GM21529 (cell line): ENCODE measurements around the gene INO80.
A peak's percentile ranks its signal among the peaks of the same experiment; 100 is the strongest.

ENCODE experiments used
- ATAC-seq: cut with Tn5 transposase; IDR thresholded peaks from one replicate; pipeline ENCODE4 v1.9.1; 2021; ENCODE audit not compliant: unreplicated experiment

INO80 gene

DNA sequence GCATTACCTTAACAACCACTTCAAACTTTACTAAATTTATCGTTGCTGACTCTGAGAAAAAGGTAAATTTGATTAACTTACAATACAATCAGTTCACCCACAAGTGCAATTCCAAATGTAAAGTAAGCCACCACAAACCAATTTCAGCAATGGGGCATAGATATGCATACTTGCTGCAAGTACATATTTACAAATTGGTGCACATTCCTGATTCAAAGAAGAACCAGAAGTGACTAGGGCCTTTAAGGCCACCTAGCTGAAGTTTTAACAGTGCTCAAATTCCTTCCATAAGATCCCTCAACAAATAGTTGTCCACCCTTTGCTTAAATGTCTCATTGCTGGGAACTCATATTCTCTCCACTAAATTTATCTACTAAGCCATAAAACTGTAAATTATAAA is 67.2 kb downstream of the INO80 start:
- ATAC-seq = no peak

GRCh38 chr15:41048397-41048796 is 67.7 kb downstream of the INO80 start:
- ATAC-seq = no peak

- no peak for ATAC-seq
Observed at GRCh38 chr15:41047474-41047873, 68.6 kb downstream of the INO80 start.

- ATAC-seq = no peak
Observed at GRCh38 chr15:41043276-41043951, 72.7 kb downstream of the INO80 start.

DNA sequence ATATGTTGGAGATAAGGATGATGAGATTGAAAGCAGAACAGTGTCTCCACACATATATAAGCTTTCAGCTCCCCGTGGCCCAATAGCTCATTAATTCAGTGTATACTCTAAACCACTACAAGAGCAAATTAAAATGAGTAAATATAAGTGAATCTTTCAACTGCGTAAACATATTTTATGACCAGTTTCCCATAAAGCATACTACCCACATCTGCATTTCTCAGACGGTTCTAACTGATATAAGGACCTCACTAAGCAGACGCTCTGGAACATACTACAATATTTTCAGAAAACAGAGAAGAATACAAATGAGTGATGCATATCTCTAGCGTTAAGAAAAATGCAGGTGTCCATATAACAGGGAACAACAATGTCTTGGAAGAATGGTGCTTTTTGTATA is 73.2 kb downstream of the INO80 start:
- ATAC-seq = no peak

DNA sequence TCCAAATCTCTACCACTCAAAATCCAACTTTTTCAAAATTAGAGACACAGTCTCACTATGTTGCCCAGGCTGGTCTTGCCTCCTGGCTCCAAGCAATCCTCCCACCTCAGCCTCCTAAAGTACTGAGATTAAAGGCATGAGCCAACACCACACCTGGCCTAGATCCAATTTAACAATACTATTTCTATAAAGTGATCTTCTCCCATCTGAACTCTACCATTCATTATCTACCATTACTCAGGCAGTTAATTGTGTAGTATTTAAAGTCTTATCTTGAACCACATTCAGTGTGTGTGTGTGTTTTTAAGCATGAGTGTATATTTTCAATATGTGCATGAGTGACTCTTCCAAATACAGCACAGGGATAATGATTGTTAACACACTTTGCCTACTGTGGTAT is 77.0 kb downstream of the INO80 start:
- no peak for ATAC-seq

DNA sequence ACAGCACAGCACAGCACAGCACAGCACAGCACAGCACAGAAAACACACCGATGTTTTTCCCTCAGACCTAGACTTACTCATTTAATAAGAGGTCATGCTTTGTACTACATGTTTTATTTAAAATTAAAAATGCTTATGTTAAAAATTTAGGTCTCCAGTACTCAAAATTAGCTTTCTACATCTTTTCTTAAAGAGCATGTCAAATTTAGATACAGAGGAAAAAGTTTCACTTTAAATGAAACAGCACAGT is 84.1 kb downstream of the INO80 start:
- ATAC-seq = no peak

DNA sequence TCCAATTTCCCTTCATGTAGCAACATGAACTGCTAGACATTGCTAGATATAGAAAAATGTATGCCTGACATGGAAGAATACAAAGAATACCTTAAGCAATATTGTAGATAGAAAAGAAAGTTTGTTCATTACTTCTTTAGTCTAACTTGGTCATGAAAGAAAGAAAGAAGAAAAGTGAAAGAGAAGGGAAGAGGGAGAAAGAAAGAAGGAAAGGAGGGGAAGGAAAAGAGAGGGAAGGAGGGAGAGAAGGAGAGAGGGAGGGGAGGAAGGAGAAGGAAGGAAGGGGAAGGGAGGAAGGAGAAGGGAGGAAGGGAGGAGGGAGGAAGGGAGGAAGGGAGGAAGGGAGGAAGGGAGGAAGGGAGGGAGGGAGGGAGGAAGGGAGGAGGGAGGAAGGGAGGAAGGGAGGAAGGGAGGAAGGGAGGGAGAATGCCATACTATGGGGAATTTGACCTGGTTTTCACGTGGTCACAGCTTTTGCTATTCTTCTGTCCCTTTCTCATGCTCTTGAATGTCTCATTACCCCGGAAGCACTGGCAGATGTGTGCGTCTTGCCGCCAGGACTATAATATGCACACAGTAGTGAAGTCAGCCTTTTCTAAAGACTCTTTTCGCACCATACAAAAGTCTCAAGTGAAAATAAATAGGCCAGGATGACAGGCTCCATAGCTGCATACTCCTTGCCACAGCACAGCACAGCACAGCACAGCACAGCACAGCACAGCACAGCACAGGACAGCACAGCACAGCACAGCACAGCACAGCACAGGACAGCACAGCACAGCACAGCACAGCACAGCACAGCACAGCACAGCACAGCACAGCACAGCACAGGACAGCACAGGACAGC is 84.6 kb downstream of the INO80 start:
- ATAC-seq = no peak

- no peak for ATAC-seq
Observed at GRCh38 chr15:41028853-41029252, 87.2 kb downstream of the INO80 start.

DNA sequence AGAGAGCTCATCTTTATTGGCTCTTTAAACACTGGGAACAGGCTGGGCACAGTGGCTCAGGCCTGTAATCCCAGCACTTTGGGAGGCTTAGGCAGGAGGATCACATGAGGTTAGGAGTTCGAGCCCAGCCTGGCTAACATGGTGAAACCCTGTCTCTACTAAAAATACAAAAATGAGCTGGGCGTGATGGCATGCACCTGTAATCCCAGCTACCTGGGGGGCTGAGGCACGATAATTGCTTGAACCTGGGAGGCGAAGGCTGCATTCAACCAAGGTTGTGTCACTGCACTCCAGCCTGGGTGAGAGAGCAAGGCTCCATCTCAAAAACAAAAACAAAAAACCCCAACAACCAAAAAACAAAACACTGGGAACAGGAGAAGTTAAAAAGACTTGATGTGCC is 90.7 kb downstream of the INO80 start:
- ATAC-seq = no peak

GRCh38 chr15:41024885-41025284 is 91.2 kb downstream of the INO80 start:
- ATAC-seq = no peak

- no peak for ATAC-seq
Observed at GRCh38 chr15:41024131-41024530, 91.9 kb downstream of the INO80 start.

DNA sequence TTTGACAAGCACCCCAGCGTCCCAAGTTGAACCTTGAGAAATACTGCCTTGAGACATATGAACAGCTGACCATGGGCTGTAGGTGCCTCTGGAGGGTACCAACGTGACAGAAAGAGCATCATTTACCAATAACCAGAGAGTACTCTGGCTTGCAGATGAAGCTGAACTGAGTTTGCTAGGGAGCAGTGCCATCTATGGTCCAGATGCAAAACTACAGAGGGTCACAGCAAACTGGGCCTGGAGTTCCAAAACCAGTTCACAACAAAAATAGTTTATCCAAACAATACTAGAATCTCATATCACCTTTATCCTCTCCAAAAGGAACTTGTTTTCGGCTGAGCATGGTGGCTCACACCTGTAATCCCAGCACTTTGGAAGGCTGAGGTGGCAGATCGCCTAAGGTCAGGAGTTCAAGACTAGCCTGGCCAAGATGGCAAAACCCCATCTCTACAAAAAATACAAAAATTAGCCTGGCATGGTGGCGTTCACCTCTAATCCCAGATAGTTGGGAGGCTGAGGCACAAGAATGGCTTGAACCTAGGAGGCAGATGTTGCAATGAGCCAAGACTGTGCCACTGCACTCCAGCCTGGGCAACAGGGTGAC is 93.5 kb downstream of the INO80 start:
- no peak for ATAC-seq

- no peak for ATAC-seq
Observed at GRCh38 chr15:41020829-41021228, 95.3 kb downstream of the INO80 start.

- ATAC-seq = no peak
Observed at GRCh38 chr15:41020311-41020710, 95.8 kb downstream of the INO80 start.

DNA sequence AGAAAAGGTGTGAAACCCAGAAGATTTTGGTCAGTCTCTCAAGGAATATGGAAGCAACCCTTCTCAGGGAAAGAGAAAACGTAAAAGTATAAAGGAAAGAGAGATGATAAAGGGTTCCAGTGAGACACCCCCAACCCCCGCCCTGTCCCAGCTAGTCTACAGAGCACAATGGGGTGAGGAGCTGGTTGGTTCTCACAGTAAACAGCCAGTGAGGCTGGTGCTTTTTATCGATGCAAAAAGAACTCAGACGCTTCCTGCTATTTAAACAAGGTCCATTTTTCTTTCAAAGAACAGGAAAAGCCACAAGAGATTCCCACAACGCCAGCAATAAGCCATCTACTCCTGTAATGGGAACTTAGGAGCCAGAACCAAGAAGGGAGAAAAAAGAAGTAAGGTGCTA is 96.9 kb downstream of the INO80 start:
- ATAC-seq = no peak

GRCh38 chr15:41018534-41018933 is 97.5 kb downstream of the INO80 start:
- ATAC-seq = no peak

GRCh38 chr15:41017066-41017735 is 98.9 kb downstream of the INO80 start:
- ATAC-seq = no peak

GRCh38 chr15:41013691-41014414 is 102.2 kb downstream of the INO80 start:
- peak; percentile 69 for ATAC-seq

DNA sequence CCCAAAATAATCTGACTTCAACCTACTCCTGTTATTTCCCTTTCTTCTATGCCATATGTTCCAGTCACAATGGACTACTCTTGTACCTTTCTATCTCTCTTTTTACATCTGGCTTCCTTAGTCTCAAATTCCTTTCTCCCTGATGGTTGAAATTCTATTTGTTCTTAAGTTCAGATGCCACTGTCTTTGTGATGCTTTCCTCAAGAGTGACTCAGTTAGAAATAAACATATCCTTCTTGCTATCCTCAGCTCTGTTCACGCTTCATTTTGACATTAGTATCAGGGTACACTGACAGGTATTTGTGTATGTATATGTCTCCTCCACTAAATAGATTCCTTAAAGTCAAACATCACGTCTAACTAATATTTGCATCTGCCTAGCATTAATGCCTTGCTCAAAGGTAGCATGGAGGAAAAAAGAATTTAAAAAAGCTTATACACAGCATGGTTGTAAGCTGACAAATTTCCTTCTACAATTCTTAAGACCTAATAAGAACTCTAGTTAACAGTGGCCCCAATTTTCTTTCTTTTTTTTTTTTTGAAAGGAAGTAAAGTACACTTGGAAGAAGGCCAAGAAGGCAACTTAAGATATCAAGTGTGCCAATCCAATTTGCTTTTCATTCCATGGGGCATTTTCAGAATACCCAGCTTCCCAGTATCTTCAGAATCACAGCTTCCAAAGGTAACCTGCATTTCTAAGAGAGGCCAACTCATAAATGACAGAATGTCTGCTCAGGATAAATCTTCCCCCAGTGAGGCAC is 104.8 kb downstream of the INO80 start:
- no peak for ATAC-seq
